Measurements from ENCODE around the gene TRIM33. TPM values are rescaled to one million over a fixed set of nuclear protein-coding genes. Genes with fewer than 3 reads are reported as not detected.

TRIM33 gene
- total RNA-seq, 1 donor from 2014 or later = 37.3 TPM

DNA sequence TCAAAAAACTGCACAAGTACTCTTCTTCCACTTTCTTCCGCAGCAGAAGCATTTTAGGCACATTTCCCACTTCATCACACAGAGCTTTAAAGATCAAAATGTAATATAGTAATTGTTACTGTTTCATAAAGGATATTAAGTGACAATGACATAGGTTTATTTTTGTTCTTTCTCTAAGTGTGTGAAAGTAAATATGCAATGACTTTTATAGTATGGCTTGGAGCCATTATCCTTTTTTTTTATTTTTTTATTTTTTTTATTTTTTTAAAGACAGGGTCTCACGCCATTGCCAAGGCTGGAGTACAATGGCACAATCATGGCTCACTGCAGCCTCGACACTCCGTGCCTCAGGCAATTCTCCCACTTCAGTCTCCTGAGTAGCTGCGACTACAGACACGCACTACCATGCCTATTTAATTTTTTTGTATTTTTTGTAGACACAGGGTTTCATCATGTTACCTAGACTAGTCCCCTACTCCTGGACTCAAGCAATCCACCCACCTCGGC, 7.0 kb downstream of the TRIM33 start:
- Histone ChIP-seq H3K9me3 (no peaks in the 10 kb centered on the region), H3K36me3 (no peaks in the 10 kb centered on the region), H3K27me3 (no peaks in the 10 kb centered on the region), H3K4me1 (peaks cover 38% of the 10 kb centered on the region), H3K4me3 (no peak overlapping the region), H3K27ac (no peak overlapping the region)
- TF ChIP-seq, protein P1, sequence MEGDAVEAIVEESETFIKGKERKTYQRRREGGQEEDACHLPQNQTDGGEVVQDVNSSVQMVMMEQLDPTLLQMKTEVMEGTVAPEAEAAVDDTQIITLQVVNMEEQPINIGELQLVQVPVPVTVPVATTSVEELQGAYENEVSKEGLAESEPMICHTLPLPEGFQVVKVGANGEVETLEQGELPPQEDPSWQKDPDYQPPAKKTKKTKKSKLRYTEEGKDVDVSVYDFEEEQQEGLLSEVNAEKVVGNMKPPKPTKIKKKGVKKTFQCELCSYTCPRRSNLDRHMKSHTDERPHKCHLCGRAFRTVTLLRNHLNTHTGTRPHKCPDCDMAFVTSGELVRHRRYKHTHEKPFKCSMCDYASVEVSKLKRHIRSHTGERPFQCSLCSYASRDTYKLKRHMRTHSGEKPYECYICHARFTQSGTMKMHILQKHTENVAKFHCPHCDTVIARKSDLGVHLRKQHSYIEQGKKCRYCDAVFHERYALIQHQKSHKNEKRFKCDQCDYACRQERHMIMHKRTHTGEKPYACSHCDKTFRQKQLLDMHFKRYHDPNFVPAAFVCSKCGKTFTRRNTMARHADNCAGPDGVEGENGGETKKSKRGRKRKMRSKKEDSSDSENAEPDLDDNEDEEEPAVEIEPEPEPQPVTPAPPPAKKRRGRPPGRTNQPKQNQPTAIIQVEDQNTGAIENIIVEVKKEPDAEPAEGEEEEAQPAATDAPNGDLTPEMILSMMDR (IDR thresholded peaks at IDR 0.05) = no peak
- intact Hi-C loops (cut with DNase I) = no loop called here
- DNase-seq (no peak), ATAC-seq (no peak)

DNA sequence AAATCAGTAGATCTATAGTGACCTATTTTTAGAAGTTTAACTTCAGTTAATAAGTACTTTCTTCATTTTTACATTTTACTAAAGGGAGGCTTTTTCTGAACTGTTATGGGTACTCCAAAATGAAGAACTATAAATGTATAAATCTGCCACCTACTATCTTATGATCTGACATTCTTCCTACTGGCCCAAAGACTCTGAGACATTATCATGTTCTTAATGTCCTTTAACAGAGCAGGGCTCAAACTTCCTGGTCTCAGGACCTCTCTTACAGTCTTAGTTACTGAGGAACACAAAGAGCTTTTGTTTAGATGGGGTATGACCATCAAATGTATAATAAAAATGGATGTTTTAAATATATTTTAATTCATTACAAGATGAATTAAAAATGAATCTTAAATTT, 8.9 kb downstream of the TRIM33 start:
- no peak for ATAC-seq
- Histone ChIP-seq H3K9me3 (no peaks in the 10 kb centered on the region), H3K36me3 (no peaks in the 10 kb centered on the region), H3K4me3 (no peak overlapping the region), H3K4me1 (peaks cover 21% of the 10 kb centered on the region), H3K27me3 (no peaks in the 10 kb centered on the region), H3K27ac (no peak overlapping the region)
- DNase-seq = no peak
- TF ChIP-seq, protein P1 (IDR thresholded peaks at IDR 0.05) = no peak
- intact Hi-C loops (cut with DNase I) = no loop called here

DNA sequence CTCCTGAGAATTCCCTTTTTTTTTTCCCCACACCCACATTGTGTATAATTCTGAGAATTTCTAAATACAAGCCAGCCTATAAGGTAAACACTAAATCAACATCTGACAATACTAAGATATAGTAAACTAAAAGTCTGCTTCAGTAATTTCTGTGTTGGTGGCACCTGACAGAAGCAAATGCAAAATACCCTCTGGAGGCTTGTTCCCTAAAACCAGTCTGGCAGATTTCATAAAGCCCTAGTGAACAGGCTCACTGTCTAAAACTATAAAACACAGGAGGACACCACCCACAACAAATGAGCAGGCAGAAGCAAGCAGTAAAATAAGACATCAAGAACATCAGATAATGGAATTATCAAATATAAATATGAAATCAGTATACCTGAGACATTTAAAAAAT, 11.5 kb downstream of the TRIM33 start:
- H3K4me1 ChIP-seq = peaks cover 27% of the 10 kb centered on the region
- DNase-seq (no peak), ATAC-seq (no peak)
- H3K4me3 ChIP-seq = no peak overlapping the region
- H3K9me3 ChIP-seq = no peaks in the 10 kb centered on the region
- no peak overlapping the region for H3K27ac ChIP-seq
- TF ChIP-seq, protein P1 (IDR thresholded peaks at IDR 0.05) = no peak
- no peaks in the 10 kb centered on the region for H3K27me3 ChIP-seq
- intact Hi-C loops (cut with DNase I) = no loop called here
- H3K36me3 ChIP-seq = no peaks in the 10 kb centered on the region

DNA sequence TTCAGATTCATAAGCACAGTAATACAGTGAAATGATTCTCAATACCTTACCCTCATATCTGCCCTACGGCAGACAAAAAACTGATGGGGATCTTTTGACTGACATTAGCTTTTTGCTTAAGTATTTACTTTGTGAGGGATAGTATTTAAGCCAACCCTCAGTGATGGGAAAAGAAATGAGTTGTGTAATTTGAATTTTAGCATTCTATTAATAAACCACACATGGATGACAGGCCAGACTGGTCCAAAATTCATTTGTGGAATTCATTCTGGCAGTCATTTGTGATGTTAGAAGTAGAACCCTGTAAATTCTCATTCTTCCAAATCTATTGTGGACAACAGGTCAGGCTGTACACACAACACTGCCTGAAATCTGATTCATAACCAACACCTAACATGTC, 14.9 kb downstream of the TRIM33 start:
- no peak overlapping the region for H3K27ac ChIP-seq
- H3K4me3 ChIP-seq = no peak overlapping the region
- no peaks in the 10 kb centered on the region for H3K36me3 ChIP-seq
- H3K4me1 ChIP-seq = peaks cover 14% of the 10 kb centered on the region
- H3K9me3 ChIP-seq = no peaks in the 10 kb centered on the region
- H3K27me3 ChIP-seq = no peaks in the 10 kb centered on the region
- no peak for ATAC-seq
- TF ChIP-seq, protein P1 (IDR thresholded peaks at IDR 0.05) = no peak
- intact Hi-C loops (cut with DNase I) = no loop called here
- no peak for DNase-seq

DNA sequence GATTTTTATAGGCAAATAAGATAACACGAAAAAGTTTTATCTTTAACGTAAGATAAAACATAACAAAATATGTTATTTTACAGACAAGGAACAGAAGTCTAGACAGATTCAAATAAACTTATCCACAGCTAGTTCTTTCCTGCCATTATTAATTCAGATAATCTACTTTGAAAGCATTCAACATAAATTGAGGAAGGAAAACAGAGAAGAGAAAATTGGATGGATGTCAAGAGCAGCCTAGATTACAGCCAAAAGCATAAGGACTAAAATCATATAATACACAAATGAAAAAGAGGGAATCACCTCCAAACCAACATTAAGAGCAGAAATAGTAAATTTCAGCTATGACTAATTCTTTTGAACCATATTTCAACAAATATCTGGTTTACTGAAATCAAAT, 15.5 kb downstream of the TRIM33 start:
- ATAC-seq = no peak
- intact Hi-C loops (cut with DNase I) = no loop called here
- Histone ChIP-seq H3K9me3 (no peaks in the 10 kb centered on the region), H3K27ac (no peak overlapping the region), H3K27me3 (no peaks in the 10 kb centered on the region), H3K36me3 (no peaks in the 10 kb centered on the region), H3K4me3 (no peak overlapping the region), H3K4me1 (peaks cover 14% of the 10 kb centered on the region)
- TF ChIP-seq, protein P1 (IDR thresholded peaks at IDR 0.05) = no peak
- DNase-seq = no peak

DNA sequence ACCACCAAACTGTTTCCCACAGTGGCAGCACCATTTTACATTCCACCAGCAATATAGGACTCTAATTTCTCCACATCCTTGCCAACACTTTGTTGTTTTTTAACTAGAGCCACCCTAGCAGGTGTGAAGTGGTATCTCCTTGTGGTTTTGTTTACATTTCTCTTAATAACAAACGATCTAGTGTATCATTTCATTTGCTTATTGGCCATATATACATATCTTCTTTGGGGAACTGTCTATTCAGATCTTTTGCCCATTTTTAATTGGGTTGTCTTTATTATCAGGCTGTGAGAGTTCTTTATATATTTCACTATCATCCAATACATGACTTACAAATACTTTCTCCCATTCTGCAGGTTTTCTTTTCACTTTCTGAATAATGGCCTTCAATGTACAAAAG, 18.0 kb downstream of the TRIM33 start:
- H3K27me3 ChIP-seq = no peaks in the 10 kb centered on the region
- ATAC-seq (no peak), DNase-seq (no peak)
- H3K4me3 ChIP-seq = no peak overlapping the region
- TF ChIP-seq, protein P1 (IDR thresholded peaks at IDR 0.05) = no peak
- H3K4me1 ChIP-seq = peaks cover 14% of the 10 kb centered on the region
- H3K36me3 ChIP-seq = no peaks in the 10 kb centered on the region
- intact Hi-C loops (cut with DNase I) = no loop called here
- H3K27ac ChIP-seq = no peak overlapping the region
- no peaks in the 10 kb centered on the region for H3K9me3 ChIP-seq

Measured in upper lobe of right lung (tissue), 1 donor.